UCSD-AML1 (cell line): ENCODE data around the gene NRTN.
"Not testable (repeated sequence)": the region's sequence is repeated elsewhere in the genome, so short reads cannot be mapped to it uniquely, and the experiment has no call there.

Experiments used
- DNase-seq: peaks from one replicate; lab custom pipeline; 2025; ENCODE audit not compliant: unreplicated experiment; lab: John Stamatoyannopoulos, UW

NRTN gene

DNA sequence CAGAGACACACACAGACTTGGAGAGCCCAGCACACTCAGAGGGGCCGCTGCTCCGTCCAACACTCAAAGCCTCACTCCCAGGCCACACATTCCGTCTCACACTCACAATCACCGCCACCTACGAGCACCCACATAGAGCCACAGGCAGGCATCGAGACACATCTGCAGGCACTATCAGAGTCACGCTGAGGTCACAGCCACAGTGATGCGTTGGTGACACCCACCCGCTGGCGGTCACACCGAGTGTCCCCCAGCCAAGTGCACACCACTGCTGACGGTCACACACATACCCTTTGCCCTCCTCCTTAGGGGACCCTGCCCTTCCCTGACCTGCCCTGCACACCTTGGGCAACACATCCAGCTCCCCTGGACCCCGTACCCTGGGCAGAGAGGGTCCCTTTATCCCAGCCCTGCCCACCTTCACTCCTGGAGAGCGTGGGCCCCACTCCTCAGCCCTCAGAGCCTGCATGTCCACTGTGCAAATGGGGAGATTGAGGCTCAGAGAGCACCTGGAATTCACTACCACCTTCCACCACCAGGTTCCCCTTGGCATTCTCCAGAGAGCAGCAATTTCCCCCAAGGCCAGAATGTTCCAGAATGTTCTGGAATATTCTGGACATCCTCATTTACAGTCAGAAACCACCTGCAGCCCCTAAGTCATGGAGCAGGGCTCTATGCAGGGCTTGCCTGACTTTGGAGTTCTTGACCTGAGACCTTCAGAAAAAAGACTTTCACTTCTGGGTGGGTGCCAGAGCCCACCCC lies 60.0 kb downstream of the NRTN start:
- DNase-seq: no peak

DNA sequence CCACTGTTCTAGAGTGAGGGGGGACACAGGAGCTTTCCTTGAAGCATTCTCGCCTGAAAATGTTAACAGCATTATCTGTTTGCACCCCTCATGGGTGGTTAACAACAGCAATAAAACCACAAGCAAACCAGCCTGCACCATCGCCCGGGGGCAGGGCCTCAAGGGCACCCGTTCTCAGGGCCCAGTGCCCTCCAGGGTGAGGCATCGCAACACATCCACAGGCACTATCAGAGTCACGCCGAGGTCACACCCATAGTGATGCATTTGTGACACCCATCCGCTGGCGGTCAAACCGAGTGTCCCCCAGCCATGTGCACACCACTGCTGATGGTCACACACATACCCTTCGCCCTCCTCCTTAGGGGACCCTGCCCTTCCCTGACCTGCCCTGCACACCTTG lies 60.9 kb downstream of the NRTN start:
- DNase-seq: no peak

DNA sequence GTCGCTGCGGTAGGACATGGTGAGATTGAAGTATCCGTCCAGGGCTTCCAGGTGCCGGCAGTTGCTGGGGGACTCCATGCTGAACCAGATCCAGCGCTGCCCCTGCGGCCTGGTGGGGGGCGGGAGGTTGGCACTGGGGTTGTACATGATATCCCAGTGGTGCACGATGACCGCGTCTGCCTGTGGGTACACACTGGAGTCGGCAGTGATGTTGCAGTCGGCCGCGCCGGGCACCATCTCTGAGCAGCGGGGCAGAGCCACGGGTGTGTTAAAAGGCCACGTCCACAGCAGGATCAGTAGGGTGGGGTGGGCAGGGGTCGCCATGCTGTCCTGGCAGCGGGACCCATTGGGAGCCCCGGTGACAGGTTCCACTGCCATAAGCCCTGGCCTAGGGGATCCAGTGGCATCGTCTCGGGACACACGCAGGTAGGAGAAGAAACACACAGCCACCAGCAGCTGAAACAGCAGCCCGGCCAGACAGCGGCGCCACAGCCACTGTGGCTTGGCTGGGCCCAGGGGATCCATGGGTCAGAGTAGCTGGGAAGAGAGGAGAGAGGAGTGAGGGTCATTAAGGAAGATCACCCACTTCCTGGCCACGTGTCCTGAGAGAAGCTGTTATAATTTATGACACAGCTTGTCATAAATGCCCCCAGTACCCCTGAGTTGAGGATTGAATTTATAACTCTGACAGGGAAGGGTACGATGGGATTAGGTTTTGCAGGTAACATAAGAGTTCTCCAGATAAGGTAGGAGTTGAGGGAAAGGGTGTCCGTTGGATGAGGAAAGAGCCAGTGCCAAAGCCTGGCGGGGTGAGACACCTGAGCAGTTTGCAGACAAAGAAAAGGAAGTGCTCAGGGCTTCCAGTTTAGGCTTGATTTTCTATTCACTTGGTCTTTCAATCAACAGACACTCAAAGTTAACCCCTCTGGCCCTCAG lies 62.6 kb downstream of the NRTN start:
- DNase-seq: no peak

DNA sequence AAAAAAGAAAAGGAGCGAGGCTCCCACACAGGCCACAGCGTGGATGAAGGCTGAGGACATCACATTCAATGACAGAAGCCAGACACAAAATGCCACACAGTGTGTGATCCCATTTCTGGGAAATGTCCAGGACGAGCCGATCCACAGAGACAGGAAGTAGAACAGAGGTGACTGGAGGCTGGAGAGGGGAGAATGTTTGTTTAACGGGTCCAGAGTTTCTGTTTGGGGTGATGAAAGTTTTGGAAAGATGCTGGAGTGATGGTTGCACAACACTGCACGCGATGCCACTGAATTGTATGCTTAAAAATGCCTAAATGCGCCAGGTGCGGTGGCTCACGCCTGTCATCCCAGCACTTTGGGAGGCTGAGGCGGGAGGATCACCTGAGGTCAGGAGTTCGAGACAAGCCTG lies 66.1 kb downstream of the NRTN start:
- no peak for DNase-seq

DNA sequence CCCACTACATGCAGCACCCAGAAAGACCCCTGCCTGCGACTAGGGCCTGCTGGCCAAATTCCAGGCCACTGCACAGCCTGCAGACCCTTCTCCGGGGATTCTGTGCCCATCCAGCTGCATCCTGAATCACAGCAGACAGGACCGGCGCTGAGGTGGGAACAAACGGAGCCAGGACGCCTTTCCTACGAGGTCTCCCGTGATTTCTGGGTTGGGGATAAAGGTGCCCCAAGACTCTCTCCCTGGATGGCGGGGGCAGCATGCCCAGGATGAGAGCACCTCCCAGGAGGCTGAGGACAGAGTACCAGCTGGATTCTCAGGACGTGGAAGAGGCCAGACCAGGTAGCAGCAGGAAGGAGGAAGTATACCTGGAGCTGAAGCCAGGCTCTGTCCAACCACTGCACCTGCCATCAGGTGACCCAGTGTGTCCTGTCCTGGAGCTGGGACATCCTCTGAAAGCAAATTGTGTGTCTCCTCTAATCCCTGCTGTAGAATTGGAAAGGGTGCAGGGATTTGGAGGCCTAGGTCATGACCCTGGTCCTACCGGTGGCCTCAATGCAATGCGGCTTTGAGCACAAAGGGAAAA lies 68.8 kb downstream of the NRTN start:
- no peak for DNase-seq

DNA sequence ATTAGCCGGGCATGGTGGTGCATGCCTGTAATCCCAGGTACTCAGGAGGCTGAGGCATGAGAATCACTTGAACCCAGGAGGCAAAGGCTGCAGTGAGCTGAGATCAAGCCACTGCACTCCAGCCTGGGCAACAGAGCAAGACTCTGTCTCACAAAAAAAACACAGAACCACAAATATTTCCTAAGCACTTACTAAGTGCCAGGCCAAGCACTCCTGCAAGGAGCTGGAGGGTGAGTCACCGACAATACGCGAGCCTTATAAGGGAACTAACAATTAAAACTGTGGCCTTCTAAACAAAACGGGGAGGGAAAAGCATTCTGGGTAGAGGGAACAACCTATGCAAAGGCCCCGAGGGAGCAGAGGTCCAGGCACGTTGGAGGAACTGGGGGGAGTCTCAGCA lies 69.6 kb downstream of the NRTN start:
- DNase-seq: not testable (repeated sequence)

DNA sequence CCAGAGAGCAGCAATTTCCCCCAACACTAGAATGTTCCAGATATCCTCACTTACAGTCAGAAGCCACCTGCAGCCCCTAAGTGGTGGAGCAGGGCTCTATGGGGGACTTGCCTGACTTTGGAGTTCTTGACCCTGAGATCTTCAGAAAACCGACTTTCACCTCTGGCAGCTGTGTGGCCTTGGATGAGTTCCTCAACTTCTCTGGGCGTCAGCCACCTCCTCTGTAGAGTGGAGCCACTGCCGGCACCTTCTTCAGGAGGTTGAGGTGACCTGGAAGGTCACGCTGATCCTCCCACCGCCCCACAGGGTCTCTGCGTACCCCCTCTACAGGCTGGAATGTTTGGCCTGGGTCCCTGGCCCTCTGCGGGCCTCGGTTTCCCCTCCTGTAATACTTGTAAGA lies 72.6 kb downstream of the NRTN start:
- DNase-seq: no peak

DNA sequence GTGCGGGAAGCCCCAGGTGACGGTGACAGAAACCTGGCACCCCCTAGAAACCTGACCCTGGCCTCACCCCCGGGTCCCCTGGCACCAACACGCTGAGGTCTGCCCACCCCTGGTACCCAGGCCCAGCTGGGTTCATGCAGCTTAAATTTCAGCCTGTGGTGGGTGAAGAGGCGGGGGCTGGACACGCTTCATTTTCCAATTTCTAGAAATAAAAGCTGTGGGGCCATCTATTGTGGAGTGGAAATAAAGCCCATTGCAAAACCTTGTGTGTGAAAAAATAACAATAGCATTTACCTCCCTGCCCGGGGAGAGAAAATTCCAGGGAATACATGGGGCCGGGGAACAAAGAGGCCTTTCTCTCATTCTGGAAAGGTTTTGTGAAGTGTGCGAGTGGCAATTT lies 73.0 kb downstream of the NRTN start:
- DNase-seq: no peak
